Chondrocyte (in vitro differentiated cells): ENCODE measurements around the gene LCN15. TPM values are rescaled to one million over a fixed set of nuclear protein-coding genes. Genes with fewer than 3 reads are reported as not detected.

ENCODE experiments used
- DNase-seq: peaks from one replicate; pipeline ENCODE4 v3.0.0; 2021; ENCODE audit warnings: mixed read lengths, low spot score
- H3K27ac Mint-ChIP-seq: one replicate; pipeline ENCODE4 v1.8.0; 2021; ENCODE audit warnings: mild to moderate bottlenecking, moderate library complexity, mixed read lengths; ENCODE audit not compliant: unreplicated experiment
- H3K27me3 Mint-ChIP-seq: 2 replicates; pipeline ENCODE4 v1.8.0; 2021; ENCODE audit warnings: low read depth, mixed read lengths
- H3K36me3 Mint-ChIP-seq: 2 replicates; pipeline ENCODE4 v1.8.0; 2021; ENCODE audit warnings: low read depth, mixed read lengths
- H3K4me1 Mint-ChIP-seq: 2 replicates; pipeline ENCODE4 v1.8.0; 2021; ENCODE audit warnings: low read depth, mild to moderate bottlenecking, mixed read lengths
- H3K4me3 Mint-ChIP-seq: one replicate; pipeline ENCODE4 v1.8.0; 2021; ENCODE audit warnings: mild to moderate bottlenecking, moderate library complexity, mixed read lengths; ENCODE audit not compliant: unreplicated experiment
- H3K9me3 Mint-ChIP-seq: 2 replicates; pipeline ENCODE4 v1.8.0; 2021; ENCODE audit warnings: low read depth, mixed read lengths
- total RNA-seq: library from RNA; stranded (reverse); gene quantifications from 3 replicates; pipeline ENCODE4 v1.2.1, GENCODE V29; 2021
- TF ChIP-seq, protein P1 (sequence below): fragments of 200-600 bp; sonication (generic); IDR thresholded peaks from 2 replicates; pipeline ENCODE4 v1.5.0; 2021; ENCODE audit warnings: antibody characterized with exemption, mild to moderate bottlenecking, moderate library complexity

The LCN15 gene
- total RNA-seq, 1 donor from 2014 or later: not detected

- DNase-seq: peak; percentile 79
- H3K4me3 Mint-ChIP-seq: no peak overlapping the region
- TF ChIP-seq, protein P1, sequence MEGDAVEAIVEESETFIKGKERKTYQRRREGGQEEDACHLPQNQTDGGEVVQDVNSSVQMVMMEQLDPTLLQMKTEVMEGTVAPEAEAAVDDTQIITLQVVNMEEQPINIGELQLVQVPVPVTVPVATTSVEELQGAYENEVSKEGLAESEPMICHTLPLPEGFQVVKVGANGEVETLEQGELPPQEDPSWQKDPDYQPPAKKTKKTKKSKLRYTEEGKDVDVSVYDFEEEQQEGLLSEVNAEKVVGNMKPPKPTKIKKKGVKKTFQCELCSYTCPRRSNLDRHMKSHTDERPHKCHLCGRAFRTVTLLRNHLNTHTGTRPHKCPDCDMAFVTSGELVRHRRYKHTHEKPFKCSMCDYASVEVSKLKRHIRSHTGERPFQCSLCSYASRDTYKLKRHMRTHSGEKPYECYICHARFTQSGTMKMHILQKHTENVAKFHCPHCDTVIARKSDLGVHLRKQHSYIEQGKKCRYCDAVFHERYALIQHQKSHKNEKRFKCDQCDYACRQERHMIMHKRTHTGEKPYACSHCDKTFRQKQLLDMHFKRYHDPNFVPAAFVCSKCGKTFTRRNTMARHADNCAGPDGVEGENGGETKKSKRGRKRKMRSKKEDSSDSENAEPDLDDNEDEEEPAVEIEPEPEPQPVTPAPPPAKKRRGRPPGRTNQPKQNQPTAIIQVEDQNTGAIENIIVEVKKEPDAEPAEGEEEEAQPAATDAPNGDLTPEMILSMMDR: no peak
- no peaks in the 10 kb centered on the region for H3K9me3 Mint-ChIP-seq
- H3K27ac Mint-ChIP-seq: no peak overlapping the region
- peaks cover 3% of the 10 kb centered on the region for H3K4me1 Mint-ChIP-seq
- H3K36me3 Mint-ChIP-seq: no peaks in the 10 kb centered on the region
- H3K27me3 Mint-ChIP-seq: peaks cover 15% of the 10 kb centered on the region
These were observed 723 bp upstream of the LCN15 start for GRCh38 chr9:136765041-136765440.

- peaks cover 13% of the 10 kb centered on the region for H3K27me3 Mint-ChIP-seq
- TF ChIP-seq, protein P1: no peak
- peaks cover 3% of the 10 kb centered on the region for H3K4me1 Mint-ChIP-seq
- H3K27ac Mint-ChIP-seq: no peak overlapping the region
- no peak overlapping the region for H3K4me3 Mint-ChIP-seq
- H3K9me3 Mint-ChIP-seq: no peaks in the 10 kb centered on the region
- H3K36me3 Mint-ChIP-seq: no peaks in the 10 kb centered on the region
- peak; percentile 87 for DNase-seq
These were observed 676 bp downstream of the LCN15 start for GRCh38 chr9:136763649-136764035.

- TF ChIP-seq, protein P1: no peak
- peaks cover 3% of the 10 kb centered on the region for H3K4me1 Mint-ChIP-seq
- H3K4me3 Mint-ChIP-seq: no peak overlapping the region
- no peaks in the 10 kb centered on the region for H3K36me3 Mint-ChIP-seq
- H3K27ac Mint-ChIP-seq: no peak overlapping the region
- peak; percentile 91 for DNase-seq
- H3K27me3 Mint-ChIP-seq: peaks cover 12% of the 10 kb centered on the region
- no peaks in the 10 kb centered on the region for H3K9me3 Mint-ChIP-seq
These were observed 1.2 kb downstream of the LCN15 start for GRCh38 chr9:136762915-136763648.

DNA sequence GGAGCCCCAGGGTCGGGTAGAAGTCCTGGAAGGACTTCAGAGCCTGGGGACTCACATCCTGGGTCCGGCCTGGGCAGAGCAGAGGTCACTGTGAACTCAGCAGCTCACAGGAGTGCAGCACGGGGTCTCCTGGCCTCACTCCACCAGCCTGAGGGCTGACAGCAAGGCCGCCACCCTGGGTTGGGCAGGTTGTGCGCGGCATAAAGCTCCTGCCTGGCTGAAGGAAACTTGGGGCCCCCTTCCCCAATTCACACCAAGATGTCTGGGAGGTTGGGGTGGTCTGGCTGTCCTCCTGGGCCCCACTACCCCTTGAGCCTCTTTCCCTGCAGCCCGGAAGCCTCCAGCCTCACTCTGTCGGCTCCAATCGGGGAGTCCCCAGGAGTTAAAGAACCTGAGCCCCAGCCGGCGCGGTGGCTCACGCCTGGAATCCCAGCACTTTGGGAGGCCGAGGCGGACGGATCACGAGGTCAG lies 2.1 kb downstream of the LCN15 start:
- DNase-seq: peak; percentile 77
- no peak overlapping the region for H3K4me3 Mint-ChIP-seq
- peaks cover 7% of the 10 kb centered on the region for H3K27me3 Mint-ChIP-seq
- H3K4me1 Mint-ChIP-seq: peaks cover 3% of the 10 kb centered on the region
- no peaks in the 10 kb centered on the region for H3K9me3 Mint-ChIP-seq
- TF ChIP-seq, protein P1: no peak
- H3K27ac Mint-ChIP-seq: no peak overlapping the region
- no peaks in the 10 kb centered on the region for H3K36me3 Mint-ChIP-seq

DNA sequence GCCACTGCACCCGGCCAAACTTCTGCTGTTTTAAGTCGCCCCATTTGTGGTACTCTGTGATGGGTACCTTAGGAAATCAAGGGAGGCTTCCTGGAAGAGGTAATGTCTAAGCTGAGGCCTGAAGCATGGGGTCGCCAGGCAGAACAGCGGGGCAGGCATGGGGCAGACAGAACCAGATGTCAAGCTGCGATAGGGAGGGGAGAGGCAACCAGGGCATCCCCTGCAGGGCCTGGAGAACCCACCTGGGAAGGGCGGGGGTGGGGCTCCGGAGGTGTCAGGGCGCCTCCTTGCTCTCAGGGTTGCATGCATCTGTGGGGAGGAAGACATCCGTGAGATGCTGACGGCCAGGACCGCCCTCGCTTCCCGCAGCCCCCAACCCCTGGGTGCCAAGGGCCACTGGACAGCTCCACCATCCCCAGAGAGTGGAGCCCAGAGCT lies 2.8 kb downstream of the LCN15 start:
- peaks cover 3% of the 10 kb centered on the region for H3K4me1 Mint-ChIP-seq
- peak; percentile 62 for DNase-seq
- H3K27ac Mint-ChIP-seq: no peak overlapping the region
- TF ChIP-seq, protein P1: no peak
- no peaks in the 10 kb centered on the region for H3K36me3 Mint-ChIP-seq
- H3K27me3 Mint-ChIP-seq: no peaks in the 10 kb centered on the region
- no peaks in the 10 kb centered on the region for H3K9me3 Mint-ChIP-seq
- H3K4me3 Mint-ChIP-seq: no peak overlapping the region
